Measurements from ENCODE around the gene CCNO.

DNA sequence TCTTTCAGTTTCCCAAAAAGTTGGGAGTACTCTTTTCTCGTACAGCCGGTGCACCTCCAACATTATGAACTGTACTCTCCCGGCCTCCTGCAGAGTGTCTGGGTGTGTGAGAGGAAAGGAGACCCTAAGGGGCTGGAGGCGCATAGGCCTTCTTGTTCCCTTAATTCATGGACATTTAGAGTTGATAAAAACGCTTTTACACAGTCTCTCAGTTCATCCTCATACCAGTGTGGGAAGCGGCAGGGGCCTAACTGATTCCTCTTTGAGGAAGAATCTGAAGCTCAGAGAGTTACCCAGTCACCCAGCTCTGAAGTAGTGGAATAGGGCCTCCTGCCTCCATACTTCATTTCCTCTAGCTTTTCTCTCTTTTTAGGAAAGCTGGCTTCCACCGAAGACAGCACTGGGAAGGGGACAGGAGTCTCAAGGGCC is 9.6 kb downstream of the CCNO start:
- TF ChIP-seq POLR2A (IDR thresholded peaks at IDR 0.05) (no peak), POLR2AphosphoS5 (IDR thresholded peaks at IDR 0.05) (no peak)
- TF ChIP-seq, protein P1, sequence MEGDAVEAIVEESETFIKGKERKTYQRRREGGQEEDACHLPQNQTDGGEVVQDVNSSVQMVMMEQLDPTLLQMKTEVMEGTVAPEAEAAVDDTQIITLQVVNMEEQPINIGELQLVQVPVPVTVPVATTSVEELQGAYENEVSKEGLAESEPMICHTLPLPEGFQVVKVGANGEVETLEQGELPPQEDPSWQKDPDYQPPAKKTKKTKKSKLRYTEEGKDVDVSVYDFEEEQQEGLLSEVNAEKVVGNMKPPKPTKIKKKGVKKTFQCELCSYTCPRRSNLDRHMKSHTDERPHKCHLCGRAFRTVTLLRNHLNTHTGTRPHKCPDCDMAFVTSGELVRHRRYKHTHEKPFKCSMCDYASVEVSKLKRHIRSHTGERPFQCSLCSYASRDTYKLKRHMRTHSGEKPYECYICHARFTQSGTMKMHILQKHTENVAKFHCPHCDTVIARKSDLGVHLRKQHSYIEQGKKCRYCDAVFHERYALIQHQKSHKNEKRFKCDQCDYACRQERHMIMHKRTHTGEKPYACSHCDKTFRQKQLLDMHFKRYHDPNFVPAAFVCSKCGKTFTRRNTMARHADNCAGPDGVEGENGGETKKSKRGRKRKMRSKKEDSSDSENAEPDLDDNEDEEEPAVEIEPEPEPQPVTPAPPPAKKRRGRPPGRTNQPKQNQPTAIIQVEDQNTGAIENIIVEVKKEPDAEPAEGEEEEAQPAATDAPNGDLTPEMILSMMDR (IDR thresholded peaks at IDR 0.05), result no peak
